ENCODE results near the gene LIMK2.
A peak's percentile ranks its signal among the peaks of the same experiment; 100 is the strongest.

The LIMK2 gene

DNA sequence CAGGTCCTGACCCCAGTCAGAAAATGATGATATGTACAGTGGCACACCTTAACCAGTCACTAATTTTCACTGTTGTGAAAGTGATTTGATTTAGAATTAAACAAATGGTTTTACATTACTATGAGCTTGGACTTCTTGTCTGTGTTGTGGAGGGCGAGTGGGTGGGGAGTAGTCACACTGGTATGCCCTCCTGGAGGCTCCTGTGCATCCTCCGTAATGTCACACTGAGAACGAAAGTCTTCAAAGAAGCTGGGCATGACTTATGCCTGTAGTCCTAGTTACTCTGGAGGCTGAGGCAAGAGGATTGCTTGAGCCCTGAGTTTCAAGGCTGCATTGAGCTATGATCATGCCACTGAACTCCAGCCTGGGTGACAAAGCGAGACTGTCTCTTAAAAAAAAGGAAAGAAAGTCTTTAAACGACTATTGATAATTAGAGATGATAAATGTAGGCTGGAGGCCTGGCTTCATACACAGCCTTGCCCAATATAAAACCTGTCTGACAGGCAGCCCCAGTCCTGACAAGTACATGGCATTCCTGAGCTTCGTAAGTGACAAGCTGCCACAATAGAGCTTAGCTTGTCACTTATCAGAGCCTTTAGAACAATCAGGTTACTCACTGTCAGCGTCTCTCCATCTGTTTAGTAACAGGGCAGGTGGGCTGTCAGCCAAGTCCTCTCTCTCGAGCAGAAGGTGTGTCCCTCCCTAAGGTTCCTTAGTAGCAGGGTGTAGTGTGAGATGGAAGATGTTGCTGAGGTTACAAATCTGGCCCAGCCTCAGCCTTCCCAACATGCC is 5.0 kb upstream of the LIMK2 start:
- TF ChIP-seq ZFX (IDR thresholded peaks at IDR 0.05) = no peak
- TF ChIP-seq, protein P1, sequence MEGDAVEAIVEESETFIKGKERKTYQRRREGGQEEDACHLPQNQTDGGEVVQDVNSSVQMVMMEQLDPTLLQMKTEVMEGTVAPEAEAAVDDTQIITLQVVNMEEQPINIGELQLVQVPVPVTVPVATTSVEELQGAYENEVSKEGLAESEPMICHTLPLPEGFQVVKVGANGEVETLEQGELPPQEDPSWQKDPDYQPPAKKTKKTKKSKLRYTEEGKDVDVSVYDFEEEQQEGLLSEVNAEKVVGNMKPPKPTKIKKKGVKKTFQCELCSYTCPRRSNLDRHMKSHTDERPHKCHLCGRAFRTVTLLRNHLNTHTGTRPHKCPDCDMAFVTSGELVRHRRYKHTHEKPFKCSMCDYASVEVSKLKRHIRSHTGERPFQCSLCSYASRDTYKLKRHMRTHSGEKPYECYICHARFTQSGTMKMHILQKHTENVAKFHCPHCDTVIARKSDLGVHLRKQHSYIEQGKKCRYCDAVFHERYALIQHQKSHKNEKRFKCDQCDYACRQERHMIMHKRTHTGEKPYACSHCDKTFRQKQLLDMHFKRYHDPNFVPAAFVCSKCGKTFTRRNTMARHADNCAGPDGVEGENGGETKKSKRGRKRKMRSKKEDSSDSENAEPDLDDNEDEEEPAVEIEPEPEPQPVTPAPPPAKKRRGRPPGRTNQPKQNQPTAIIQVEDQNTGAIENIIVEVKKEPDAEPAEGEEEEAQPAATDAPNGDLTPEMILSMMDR (conservative IDR thresholded peaks at IDR 0.05) = no peak
- H3K27ac ChIP-seq = peak overlapping the region; percentile 81

DNA sequence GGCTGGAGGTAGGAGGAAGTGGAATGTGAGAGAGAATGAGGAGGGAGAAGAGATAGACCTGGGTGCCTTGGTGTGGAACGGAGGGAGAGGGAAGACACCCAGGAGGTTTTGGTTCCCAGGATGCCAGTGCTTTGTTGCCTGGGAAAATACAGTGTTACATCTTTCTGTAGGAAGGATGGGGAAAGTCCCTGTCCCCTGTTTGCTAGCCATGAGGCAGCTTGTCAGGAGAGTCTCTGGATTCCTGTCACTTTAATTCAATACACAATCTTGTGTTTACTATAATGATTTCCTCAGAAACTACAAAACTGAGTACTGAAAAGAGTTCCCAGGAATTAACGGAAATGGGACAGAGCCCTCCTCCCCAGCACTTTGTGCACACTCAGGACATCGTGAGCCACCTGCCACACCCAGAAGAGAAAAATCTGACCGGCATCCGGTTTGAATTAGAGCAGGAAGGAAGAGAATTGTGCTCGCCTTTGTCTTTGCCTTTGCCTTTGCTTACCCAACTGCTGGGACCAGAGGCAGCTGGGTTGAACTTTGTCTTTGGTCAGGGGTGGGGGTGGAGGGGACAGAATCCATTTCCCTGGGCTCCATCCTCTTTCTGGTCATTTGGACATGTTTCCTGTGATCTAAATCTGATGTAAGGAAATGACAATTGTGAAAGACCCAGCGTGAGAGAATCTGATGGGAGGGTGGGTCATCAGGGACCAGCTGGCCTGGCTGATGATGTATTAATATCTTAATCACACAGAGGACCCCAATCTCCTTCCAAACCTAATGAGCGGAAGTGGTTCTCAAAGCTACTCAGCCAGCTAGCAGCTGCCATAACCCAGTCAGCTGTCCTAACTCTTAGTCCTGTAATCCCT is 1.3 kb upstream of the LIMK2 start:
- H3K27ac ChIP-seq = no peak overlapping the region; the same call in 1 of the 2 replicates
- TF ChIP-seq, protein P1 (conservative IDR thresholded peaks at IDR 0.05) = no peak
- no peak for TF ChIP-seq ZFX (IDR thresholded peaks at IDR 0.05)

DNA sequence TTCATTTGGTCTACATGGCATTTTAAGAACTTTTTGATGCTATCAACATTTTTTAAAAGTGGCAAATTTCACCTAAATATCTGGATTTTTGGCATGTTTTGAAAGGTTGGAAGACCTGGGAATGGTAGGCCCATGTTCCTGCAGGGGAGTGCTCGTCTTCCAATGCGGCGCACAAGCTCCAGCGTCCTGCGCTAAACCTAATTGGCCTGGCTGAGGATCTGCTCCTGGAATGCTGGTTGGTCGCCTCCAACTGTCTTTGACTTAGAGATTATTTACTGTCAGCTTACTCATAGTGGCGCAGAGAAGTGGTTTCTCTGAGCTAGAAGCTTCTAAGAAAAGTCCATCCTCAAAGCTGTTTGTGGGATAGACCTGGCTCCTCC is 626 bp upstream of the LIMK2 start:
- peak overlapping the region; percentile 80 for H3K27ac ChIP-seq
- no peak for TF ChIP-seq ZFX (IDR thresholded peaks at IDR 0.05)
- TF ChIP-seq, protein P1 (conservative IDR thresholded peaks at IDR 0.05) = no peak

DNA sequence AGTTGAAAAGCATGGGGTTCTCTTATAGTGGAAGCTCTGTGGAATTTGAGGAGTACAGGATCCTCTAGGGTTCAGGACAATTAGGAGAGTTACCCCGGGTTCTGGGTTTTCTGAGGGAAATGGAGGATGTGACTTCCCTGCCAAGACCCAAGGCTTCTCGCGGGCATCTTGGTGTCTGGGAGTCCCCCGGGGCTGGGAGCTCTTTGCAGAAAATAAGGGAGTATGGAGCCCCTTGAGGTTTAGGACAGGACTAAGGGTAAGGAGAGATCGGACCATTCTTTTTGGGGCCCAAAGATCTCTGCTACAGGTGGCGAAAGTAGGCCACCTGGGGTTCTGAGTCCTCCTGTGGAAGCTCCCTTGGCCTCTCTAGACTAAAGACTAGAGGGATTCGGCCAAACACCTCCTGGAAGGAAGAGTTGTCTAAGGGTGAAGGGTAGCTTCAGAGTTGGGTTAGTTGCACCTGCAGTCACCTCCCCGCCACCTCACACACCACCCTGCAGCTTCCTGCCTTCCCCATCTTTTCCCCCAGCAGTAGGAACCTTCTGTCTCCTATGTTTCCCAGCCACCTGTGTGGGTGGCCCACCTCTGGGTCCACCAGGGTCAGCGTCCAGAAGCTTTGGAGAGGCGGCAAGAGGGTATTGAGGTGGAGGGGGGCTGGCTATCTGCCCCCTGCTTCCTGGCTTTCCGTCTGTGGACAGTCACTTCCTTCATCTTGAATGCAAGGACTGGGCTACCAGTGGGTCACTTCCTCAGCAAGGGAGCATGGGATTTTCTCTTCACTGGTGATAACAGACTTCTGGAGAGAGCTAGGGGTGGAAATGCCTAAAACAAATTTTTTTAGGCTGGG is 908 bp downstream of the LIMK2 start:
- TF ChIP-seq, protein P1 (conservative IDR thresholded peaks at IDR 0.05) = no peak
- TF ChIP-seq ZFX (IDR thresholded peaks at IDR 0.05) = no peak
- peak overlapping the region; percentile 80 for H3K27ac ChIP-seq

DNA sequence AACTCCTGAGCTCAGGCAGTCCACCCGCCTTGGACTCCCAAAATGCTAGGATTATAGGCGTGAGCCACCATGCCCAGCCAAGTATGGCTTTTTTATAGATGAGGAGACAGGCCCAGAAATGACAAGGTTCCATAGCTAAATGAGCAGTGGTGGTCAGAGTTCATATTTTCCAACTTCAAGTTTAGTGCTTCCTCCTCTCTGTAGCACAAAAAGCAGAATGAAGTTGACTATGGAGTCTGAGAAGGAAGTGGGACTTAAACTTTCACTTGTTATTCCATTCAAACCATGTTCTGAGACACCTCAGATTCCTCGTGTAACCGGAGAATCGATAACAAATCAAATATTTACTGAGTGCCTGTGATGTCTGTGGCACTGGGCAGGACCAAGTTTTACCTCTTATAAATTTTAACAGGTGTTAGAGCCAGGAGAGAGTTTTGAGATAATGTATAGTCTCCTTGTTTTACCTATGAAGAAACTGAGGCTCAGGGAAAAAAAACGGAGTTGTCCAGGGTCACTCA is 3.0 kb downstream of the LIMK2 start:
- peak overlapping the region; percentile 62 for H3K27ac ChIP-seq
- no peak for TF ChIP-seq ZFX (IDR thresholded peaks at IDR 0.05)
- TF ChIP-seq, protein P1 (conservative IDR thresholded peaks at IDR 0.05) = no peak

DNA sequence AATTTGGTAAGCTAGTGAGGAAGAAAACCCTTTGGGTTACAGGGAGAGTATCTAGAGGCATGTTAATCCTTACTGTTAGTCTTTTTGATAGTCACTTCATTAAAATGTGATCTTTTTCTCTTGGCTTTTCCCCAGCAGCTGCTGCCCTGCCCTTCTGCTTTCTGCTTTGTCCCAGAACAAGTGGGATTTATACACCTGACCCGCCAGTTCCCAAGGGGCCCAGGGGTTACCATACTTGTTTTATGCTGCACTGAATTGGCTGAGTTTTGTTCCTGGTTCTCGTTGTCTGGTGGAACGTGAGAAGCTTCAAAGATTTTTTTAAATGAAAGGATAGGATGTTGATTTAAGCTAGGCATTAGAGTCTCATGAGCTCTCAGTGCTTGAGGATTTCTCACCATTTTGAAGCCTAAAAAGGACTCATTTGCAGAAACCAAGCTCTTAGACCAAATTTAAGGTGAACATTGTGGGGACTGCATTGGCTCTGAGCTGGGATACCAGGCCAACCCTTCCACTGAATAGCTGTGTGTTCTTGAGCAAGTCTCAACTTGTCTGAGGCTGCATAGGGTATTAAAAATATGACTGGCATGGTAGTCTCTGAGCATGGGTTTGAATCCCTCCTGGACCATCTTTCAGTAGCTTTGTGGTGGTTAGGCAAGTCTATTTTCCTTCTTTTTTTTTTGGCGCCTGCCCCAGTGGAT is 6.6 kb downstream of the LIMK2 start:
- TF ChIP-seq ZFX (IDR thresholded peaks at IDR 0.05) = no peak
- TF ChIP-seq, protein P1 (conservative IDR thresholded peaks at IDR 0.05) = no peak
- H3K27ac ChIP-seq = no peak overlapping the region

Data from C4-2B (cell line).